ENCODE results near the gene MFN2.

The MFN2 gene

DNA sequence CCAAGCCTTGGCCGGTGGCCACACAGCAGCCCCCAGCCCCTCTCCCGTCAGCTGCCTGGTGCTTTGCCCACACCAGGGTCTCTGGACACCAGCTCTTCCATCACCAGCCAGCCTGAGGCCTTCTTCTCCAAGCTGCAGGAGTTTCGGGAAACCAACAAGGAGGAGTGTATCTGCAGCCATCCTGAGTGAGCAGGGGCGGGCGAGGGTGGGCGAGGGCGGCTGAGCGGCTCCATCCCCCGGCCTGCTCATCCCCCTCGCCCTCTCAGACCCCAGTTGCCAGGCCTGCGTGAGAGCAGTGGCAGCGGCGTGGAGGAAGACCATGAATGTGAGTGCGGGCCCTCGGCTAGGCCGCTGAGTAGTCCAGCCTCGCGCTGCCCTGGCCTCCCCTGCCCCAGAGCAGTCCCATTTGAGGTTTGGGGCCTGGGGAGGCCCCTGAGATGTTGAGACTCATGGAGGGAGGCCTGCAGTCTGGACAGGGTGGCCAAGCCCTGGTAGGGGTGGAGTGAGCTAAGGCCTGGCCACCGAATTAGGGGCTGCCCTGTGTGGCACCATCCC, 48.8 kb downstream of the MFN2 start:
- no peaks in the 10 kb centered on the region for H3K9me3 ChIP-seq (ENCODE audit: control insufficient read depth, insufficient read depth, low read depth, low read length)
- H3K27ac ChIP-seq (ENCODE audit: extremely low read depth, low read depth, low read length): no peak overlapping the region
- ChIA-PET CTCF (no interaction called here), POLR2A (interaction anchor here (0.6 to 4.2 kb wide), 2 partner anchors 10 to 60 kb away, joined by 7 to 32 read pairs; partner anchors contain the start of gene MIIP)
- no peak overlapping the region for H3K4me3 ChIP-seq (ENCODE audit: low read depth, low read length)
- H3K4me1 ChIP-seq (ENCODE audit: control insufficient read depth, insufficient read depth, low read length): no peaks in the 10 kb centered on the region
- no peak for TF ChIP-seq ZNF610 (tag by site-specific recombination; IDR thresholded peaks at IDR 0.05; ENCODE audit: borderline replicate concordance)
- no peak for TF ChIP-seq ZBTB48 (tag by site-specific recombination; IDR thresholded peaks at IDR 0.05)
- TF ChIP-seq ZNF837 (tag by site-specific recombination; IDR thresholded peaks at IDR 0.05): no peak
- no peak for TF ChIP-seq ZNF155 (tag by site-specific recombination; IDR thresholded peaks at IDR 0.05)
- no peak for TF ChIP-seq ZNF404 (tag by site-specific recombination; IDR thresholded peaks at IDR 0.05)
- TF ChIP-seq ZNF292 (tag by site-specific recombination; IDR thresholded peaks at IDR 0.05; ENCODE audit: borderline replicate concordance, low read depth): no peak
- TF ChIP-seq GLIS2 (tag by site-specific recombination; IDR thresholded peaks at IDR 0.05): no peak
- no peak for TF ChIP-seq ZNF302 (tag by site-specific recombination; IDR thresholded peaks at IDR 0.05; ENCODE audit: low read depth)
- TF ChIP-seq, protein P1, sequence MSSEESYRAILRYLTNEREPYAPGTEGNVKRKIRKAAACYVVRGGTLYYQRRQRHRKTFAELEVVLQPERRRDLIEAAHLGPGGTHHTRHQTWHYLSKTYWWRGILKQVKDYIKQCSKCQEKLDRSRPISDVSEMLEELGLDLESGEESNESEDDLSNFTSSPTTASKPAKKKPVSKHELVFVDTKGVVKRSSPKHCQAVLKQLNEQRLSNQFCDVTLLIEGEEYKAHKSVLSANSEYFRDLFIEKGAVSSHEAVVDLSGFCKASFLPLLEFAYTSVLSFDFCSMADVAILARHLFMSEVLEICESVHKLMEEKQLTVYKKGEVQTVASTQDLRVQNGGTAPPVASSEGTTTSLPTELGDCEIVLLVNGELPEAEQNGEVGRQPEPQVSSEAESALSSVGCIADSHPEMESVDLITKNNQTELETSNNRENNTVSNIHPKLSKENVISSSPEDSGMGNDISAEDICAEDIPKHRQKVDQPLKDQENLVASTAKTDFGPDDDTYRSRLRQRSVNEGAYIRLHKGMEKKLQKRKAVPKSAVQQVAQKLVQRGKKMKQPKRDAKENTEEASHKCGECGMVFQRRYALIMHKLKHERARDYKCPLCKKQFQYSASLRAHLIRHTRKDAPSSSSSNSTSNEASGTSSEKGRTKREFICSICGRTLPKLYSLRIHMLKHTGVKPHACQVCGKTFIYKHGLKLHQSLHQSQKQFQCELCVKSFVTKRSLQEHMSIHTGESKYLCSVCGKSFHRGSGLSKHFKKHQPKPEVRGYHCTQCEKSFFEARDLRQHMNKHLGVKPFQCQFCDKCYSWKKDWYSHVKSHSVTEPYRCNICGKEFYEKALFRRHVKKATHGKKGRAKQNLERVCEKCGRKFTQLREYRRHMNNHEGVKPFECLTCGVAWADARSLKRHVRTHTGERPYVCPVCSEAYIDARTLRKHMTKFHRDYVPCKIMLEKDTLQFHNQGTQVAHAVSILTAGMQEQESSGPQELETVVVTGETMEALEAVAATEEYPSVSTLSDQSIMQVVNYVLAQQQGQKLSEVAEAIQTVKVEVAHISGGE (tag by site-specific recombination; conservative IDR thresholded peaks at IDR 0.05; ENCODE audit: low read depth): no peak
- TF ChIP-seq IKZF3 (tag by site-specific recombination; IDR thresholded peaks at IDR 0.05): no peak
- TF ChIP-seq ZNF423 (tag by site-specific recombination; IDR thresholded peaks at IDR 0.05): no peak
- TF ChIP-seq ZNF707 (tag by site-specific recombination; IDR thresholded peaks at IDR 0.05): no peak
- TF ChIP-seq, protein P2, sequence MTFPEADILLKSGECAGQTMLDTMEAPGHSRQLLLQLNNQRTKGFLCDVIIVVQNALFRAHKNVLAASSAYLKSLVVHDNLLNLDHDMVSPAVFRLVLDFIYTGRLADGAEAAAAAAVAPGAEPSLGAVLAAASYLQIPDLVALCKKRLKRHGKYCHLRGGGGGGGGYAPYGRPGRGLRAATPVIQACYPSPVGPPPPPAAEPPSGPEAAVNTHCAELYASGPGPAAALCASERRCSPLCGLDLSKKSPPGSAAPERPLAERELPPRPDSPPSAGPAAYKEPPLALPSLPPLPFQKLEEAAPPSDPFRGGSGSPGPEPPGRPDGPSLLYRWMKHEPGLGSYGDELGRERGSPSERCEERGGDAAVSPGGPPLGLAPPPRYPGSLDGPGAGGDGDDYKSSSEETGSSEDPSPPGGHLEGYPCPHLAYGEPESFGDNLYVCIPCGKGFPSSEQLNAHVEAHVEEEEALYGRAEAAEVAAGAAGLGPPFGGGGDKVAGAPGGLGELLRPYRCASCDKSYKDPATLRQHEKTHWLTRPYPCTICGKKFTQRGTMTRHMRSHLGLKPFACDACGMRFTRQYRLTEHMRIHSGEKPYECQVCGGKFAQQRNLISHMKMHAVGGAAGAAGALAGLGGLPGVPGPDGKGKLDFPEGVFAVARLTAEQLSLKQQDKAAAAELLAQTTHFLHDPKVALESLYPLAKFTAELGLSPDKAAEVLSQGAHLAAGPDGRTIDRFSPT (tag by site-specific recombination; IDR thresholded peaks at IDR 0.05): no peak
- TF ChIP-seq, protein P3, sequence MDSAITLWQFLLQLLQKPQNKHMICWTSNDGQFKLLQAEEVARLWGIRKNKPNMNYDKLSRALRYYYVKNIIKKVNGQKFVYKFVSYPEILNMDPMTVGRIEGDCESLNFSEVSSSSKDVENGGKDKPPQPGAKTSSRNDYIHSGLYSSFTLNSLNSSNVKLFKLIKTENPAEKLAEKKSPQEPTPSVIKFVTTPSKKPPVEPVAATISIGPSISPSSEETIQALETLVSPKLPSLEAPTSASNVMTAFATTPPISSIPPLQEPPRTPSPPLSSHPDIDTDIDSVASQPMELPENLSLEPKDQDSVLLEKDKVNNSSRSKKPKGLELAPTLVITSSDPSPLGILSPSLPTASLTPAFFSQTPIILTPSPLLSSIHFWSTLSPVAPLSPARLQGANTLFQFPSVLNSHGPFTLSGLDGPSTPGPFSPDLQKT (IDR thresholded peaks at IDR 0.05; ENCODE audit: borderline replicate concordance, low read depth, low read length): no peak
- no peak for TF ChIP-seq ZNF146 (tag by site-specific recombination; IDR thresholded peaks at IDR 0.05)
- no peak for TF ChIP-seq ZNF133 (tag by site-specific recombination; IDR thresholded peaks at IDR 0.05)
- no peak for TF ChIP-seq GLI2 (tag by site-specific recombination; IDR thresholded peaks at IDR 0.05; ENCODE audit: borderline replicate concordance, low read depth)
- no peak for TF ChIP-seq ZNF560 (tag by site-specific recombination; IDR thresholded peaks at IDR 0.05; ENCODE audit: borderline replicate concordance)
- TF ChIP-seq TRIM28 (IDR thresholded peaks at IDR 0.05; ENCODE audit: borderline replicate concordance, low read length): no peak
- no peak for TF ChIP-seq ZNF426 (tag by site-specific recombination; IDR thresholded peaks at IDR 0.05)
- peaks cover 3 to 75% of the 10 kb centered on the region in 2 experiments; a peak in 2 of 3 replicates for H3K36me3 ChIP-seq (ENCODE audit: control insufficient read depth in 2 of 2, insufficient read depth in 1 of 2, low read length in 2 of 2)
